HCT116 (cell line): ENCODE data around the gene TAT. TPM values are rescaled to one million over a fixed set of nuclear protein-coding genes. Genes with fewer than 3 reads are reported as not detected.

Source experiments
- ATAC-seq: fragments of 200-7000 bp; cut with Tn5 transposase; 2 replicates; pipeline ENCODE4 v1.9.1; 2020; ENCODE audit warnings: mild to moderate bottlenecking, moderate library complexity
- BruUV-seq: library from RNA; stranded (reverse); fragments of 400-500 nt; replicated peaks from 2 replicates; lab custom pipeline; 2021; lab: Mats Ljungman, UMichigan
- CTCF ChIA-PET: fragments of 300-600 bp; sonication (Branson Sonifier 250); formaldehyde crosslinking; loops from one replicate; lab custom pipeline; 2021; ENCODE audit warnings: antibody characterized with exemption; lab: Charles Lee
- POLR2A ChIA-PET: fragments of 300-600, 350-600 bp; sonication (Branson Sonifier 250); formaldehyde crosslinking; loops from one replicate; lab custom pipeline; 2021; ENCODE audit warnings: antibody characterized with exemption; lab: Charles Lee
- RAD21 ChIA-PET, 2 experiments: fragments of 300-600 bp; sonication (Branson Sonifier 250); formaldehyde crosslinking; loops; one replicate each; lab custom pipeline; 2023; ENCODE audit warnings: low total read pairs in 2 of 2; ENCODE audit not compliant: uncharacterized antibody in 2 of 2, unreplicated experiment in 2 of 2, low non-redundant PET in 1 of 2; lab: Charles Lee
- DNase-seq: peaks from one replicate; pipeline ENCODE4 v3.0.0-alpha.2; 2010; ENCODE audit warnings: low read depth, low spot score
- H2AFZ ChIP-seq: fragments of 200-600 bp; shearing (Covaris generic), sonication (generic); 2 replicates; pipeline ENCODE4 v1.6.1; 2017; ENCODE audit warnings: low read depth, mixed run types, mixed read lengths, antibody characterized with exemption, low read length; ENCODE audit not compliant: poor library complexity, severe bottlenecking
- H3K27ac ChIP-seq: 2 replicates; pipeline ENCODE4 v1.5.1; 2012; ENCODE audit warnings: low read depth, low read length
- H3K27me3 ChIP-seq: fragments of 200-600 bp; sonication (generic); 2 replicates; pipeline ENCODE4 v1.6.1; 2016; ENCODE audit warnings: mixed run types, low read length, mixed read lengths; ENCODE audit not compliant: insufficient read depth
- H3K36me3 ChIP-seq, 2 experiments: fragments of 200-500 bp in 1 of 2; fragments of 200-600 bp in 1 of 2; sonication (Bioruptor generic) in 1 of 2; sonication (generic) in 1 of 2; 2 replicates each; pipeline versions ENCODE4 v1.5.1 to v1.6.1; 2014 to 2016; ENCODE audit warnings: low read length in 2 of 2, inconsistent platforms in 1 of 2, mixed read lengths in 1 of 2, mixed run types in 1 of 2; ENCODE audit not compliant: insufficient read depth in 2 of 2, control insufficient read depth in 1 of 2
- H3K4me1 ChIP-seq, 2 experiments: fragments of 200-600 bp in 1 of 2; sonication (generic) in 1 of 2; 2 replicates each; pipeline versions ENCODE4 v1.5.1 to v1.6.1; 2012 to 2017; ENCODE audit warnings: low read length in 2 of 2, inconsistent platforms in 1 of 2, mild to moderate bottlenecking in 1 of 2, mixed read lengths in 1 of 2, mixed run types in 1 of 2, moderate library complexity in 1 of 2; ENCODE audit not compliant: insufficient read depth in 2 of 2, control insufficient read depth in 1 of 2
- H3K4me2 ChIP-seq: fragments of 200-600 bp; sonication (generic); 2 replicates; pipeline ENCODE4 v1.6.1; 2017; ENCODE audit warnings: mixed run types, low read length, mixed read lengths
- H3K4me3 ChIP-seq, 2 experiments: fragments of 200-600 bp in 1 of 2; sonication (generic) in 1 of 2; replicated peaks in 1 of 2; 2 replicates each; pipeline ENCODE4 v1.5.1; 2011 to 2016; ENCODE audit warnings: low read length in 2 of 2, control low read depth in 1 of 2, low read depth in 1 of 2, mild to moderate bottlenecking in 1 of 2, mixed read lengths in 1 of 2, mixed run types in 1 of 2
- H3K79me2 ChIP-seq: fragments of 200-600 bp; sonication (generic); 2 replicates; pipeline ENCODE4 v1.6.1; 2017; ENCODE audit warnings: mild to moderate bottlenecking, mixed run types, low read length, moderate library complexity, mixed read lengths; ENCODE audit not compliant: insufficient read depth
- H3K9ac ChIP-seq: fragments of 200-600 bp; sonication (generic); 2 replicates; pipeline ENCODE4 v1.6.1; 2016; ENCODE audit warnings: low read length, mixed read lengths
- H3K9me2 ChIP-seq: fragments of 200-600 bp; sonication (generic), shearing (Covaris generic); 2 replicates; pipeline ENCODE4 v1.6.1; 2017; ENCODE audit warnings: mixed run types, mild to moderate bottlenecking, moderate library complexity; ENCODE audit not compliant: insufficient read depth
- H3K9me3 ChIP-seq, 2 experiments: fragments of 200-500 bp in 1 of 2; fragments of 200-600 bp in 1 of 2; sonication (Bioruptor generic) in 1 of 2; sonication (generic) in 1 of 2; 2 replicates each; pipeline ENCODE4 v1.6.1; 2014 to 2017; ENCODE audit warnings: low read length in 2 of 2, mixed read lengths in 2 of 2, inconsistent platforms in 1 of 2, low read depth in 1 of 2, mild to moderate bottlenecking in 1 of 2, mixed run types in 1 of 2, moderate library complexity in 1 of 2; ENCODE audit not compliant: control insufficient read depth in 1 of 2, insufficient read depth in 1 of 2
- H4K20me1 ChIP-seq: fragments of 200-600 bp; sonication (generic), shearing (Covaris generic); 2 replicates; pipeline ENCODE4 v1.6.1; 2017; ENCODE audit warnings: mixed run types, mild to moderate bottlenecking, moderate library complexity; ENCODE audit not compliant: insufficient read depth
- CBX3 ChIP-seq: IDR thresholded peaks from 2 replicates; pipeline ENCODE4 v1.6.1; 2012; ENCODE audit warnings: low read depth
- CEBPB ChIP-seq: IDR thresholded peaks from 2 replicates; pipeline ENCODE4 v1.6.1; 2012; ENCODE audit warnings: low read depth
- EGR1 ChIP-seq: IDR thresholded peaks from 2 replicates; pipeline ENCODE4 v1.6.1; 2012; ENCODE audit warnings: low read depth
- EZH2 ChIP-seq: fragments of 200-600 bp; sonication (generic); IDR thresholded peaks from 2 replicates; pipeline ENCODE4 v1.6.1; 2017; ENCODE audit warnings: antibody characterized with exemption, mixed run types
- EZH2phosphoT487 ChIP-seq: fragments of 200-600 bp; IDR thresholded peaks from 2 replicates; pipeline ENCODE4 v1.6.1; 2018; ENCODE audit warnings: antibody characterized with exemption, borderline replicate concordance
- POLR2A ChIP-seq: IDR thresholded peaks from 2 replicates; pipeline ENCODE4 v1.7.0; 2011; ENCODE audit warnings: borderline replicate concordance; ENCODE audit not compliant: insufficient read depth, insufficient read length; ENCODE audit errors: extremely low read depth
- POLR2AphosphoS5 ChIP-seq: IDR thresholded peaks from 2 replicates; pipeline ENCODE4 v1.6.1; 2011; ENCODE audit warnings: mild to moderate bottlenecking, low read depth, low read length, moderate library complexity
- SIN3A ChIP-seq: IDR thresholded peaks from 2 replicates; pipeline ENCODE4 v1.6.1; 2012; ENCODE audit warnings: low read depth
- SP1 ChIP-seq: IDR thresholded peaks from 2 replicates; pipeline ENCODE4 v1.6.1; 2012; ENCODE audit warnings: low read depth
- SRF ChIP-seq: IDR thresholded peaks from 2 replicates; pipeline ENCODE4 v1.6.1; 2012; ENCODE audit warnings: low read depth
- TCF7L2 ChIP-seq: IDR thresholded peaks from 2 replicates; pipeline ENCODE4 v1.7.0; 2011; ENCODE audit warnings: borderline replicate concordance, inconsistent platforms; ENCODE audit not compliant: insufficient read depth, insufficient read length; ENCODE audit errors: extremely low read depth
- YY1 ChIP-seq: IDR thresholded peaks from 2 replicates; pipeline ENCODE4 v1.6.1; 2011; ENCODE audit warnings: low read length, low read depth, moderate library complexity, mild to moderate bottlenecking; ENCODE audit not compliant: insufficient replicate concordance; ENCODE audit errors: extremely low read depth
- ZFX ChIP-seq: fragments of 450-650 bp; IDR thresholded peaks from 2 replicates; pipeline ENCODE4 v1.6.1; 2017
- ZNF274 ChIP-seq: fragments of 200-500 bp; sonication (Bioruptor generic); IDR thresholded peaks from 2 replicates; pipeline ENCODE4 v1.6.1; 2014; ENCODE audit warnings: mild to moderate bottlenecking, low read depth, low read length, inconsistent platforms
- intact Hi-C: fragments of 100-400 bp; cut with micrococcal nuclease; formaldehyde crosslinking; loops from 2 replicates; pipeline ENCODE4 v1.10.0; 2022
- total RNA-seq: library from RNA; stranded (reverse); gene quantifications from one replicate; pipeline ENCODE4 v1.2.1, GENCODE V29; 2021; ENCODE audit not compliant: unreplicated experiment
- TF ChIP-seq, protein P1 (sequence below): IDR thresholded peaks from 2 replicates; pipeline ENCODE4 v1.6.1; 2012; ENCODE audit warnings: low read depth
- TF ChIP-seq, protein P2 (sequence below), 3 experiments: fragments of 200-600 bp in 1 of 3; sonication (generic) in 1 of 3; IDR thresholded peaks in 2 of 3; conservative IDR thresholded peaks in 1 of 3; 2 replicates each; pipeline ENCODE4 v1.5.1; 2012 to 2017; ENCODE audit warnings: low read depth in 2 of 3, low read length in 2 of 3, antibody characterized with exemption in 1 of 3, borderline replicate concordance in 1 of 3, control low read depth in 1 of 3, mild to moderate bottlenecking in 1 of 3, mixed read lengths in 1 of 3, mixed run types in 1 of 3, moderate library complexity in 1 of 3; ENCODE audit not compliant: insufficient read depth in 1 of 3
- TF ChIP-seq, protein P3 (sequence below): IDR thresholded peaks from 2 replicates; pipeline ENCODE4 v1.6.1; 2011; ENCODE audit warnings: mild to moderate bottlenecking, low read length, moderate library complexity; ENCODE audit not compliant: insufficient replicate concordance; ENCODE audit errors: extremely low read depth

TAT gene
- total RNA-seq, 1 experiment from 2014 or later: 0.91 TPM

DNA sequence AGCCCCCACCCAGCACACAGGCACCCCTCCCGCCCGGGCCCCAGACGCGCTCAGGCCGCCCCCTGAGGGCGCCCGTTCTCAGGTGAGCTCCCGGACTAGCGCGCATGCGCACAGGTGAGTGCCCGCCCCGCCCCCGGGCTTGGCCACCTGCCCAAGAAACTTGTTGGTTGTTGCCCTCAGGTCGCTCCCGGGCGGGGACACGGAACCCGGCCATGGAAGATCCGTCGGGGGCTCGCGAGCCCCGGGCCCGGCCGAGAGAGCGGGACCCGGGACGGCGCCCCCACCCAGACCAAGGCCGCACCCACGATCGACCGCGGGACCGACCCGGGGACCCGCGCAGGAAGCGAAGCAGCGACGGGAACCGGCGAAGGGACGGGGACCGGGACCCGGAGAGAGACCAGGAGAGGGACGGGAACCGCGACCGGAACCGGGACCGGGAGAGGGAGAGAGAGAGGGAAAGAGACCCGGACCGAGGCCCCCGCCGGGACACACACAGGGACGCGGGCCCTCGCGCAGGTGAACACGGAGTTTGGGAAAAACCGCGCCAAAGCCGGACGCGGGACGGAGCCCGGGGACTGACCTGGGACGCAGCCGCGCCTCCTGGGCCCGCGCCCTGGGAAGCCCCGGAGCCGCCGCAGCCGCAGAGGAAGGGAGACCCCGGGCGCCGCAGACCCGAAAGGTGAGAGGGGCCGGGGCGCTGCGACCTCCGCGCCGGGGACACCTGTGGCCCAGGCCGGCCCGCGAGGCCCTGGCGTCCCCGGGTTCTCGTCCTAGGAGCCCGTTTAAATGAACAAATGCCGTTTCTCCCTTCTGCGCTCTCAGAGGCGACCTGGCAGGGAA is 49.3 kb upstream of the TAT start, which contains the start of gene MARVELD3:
Gene MARVELD3, plus strand, starts transcription at position 167 of the 840 bp plus-strand sequence. Its CDS starts 46 bp downstream, at position 213.
- intact Hi-C loops: no loop called here
- Histone ChIP-seq H4K20me1 (no peaks in the 10 kb centered on the region), H3K9me2 (no peaks in the 10 kb centered on the region), H3K4me1 (peaks cover 7 to 12% of the 10 kb centered on the region in 2 experiments; a peak in 3 of 4 replicates), H3K27me3 (no peaks in the 10 kb centered on the region), H3K4me3 (peak within 1 kb of the TSS; percentile 84 to 95), H3K9me3 (no peaks in the 10 kb centered on the region), H2AFZ (peak within 1 kb of the TSS; percentile 74), H3K4me2 (peak within 1 kb of the TSS; percentile 89), H3K27ac (peak within 1 kb of the TSS; percentile 80), H3K36me3 (peaks cover 13 to 17% of the 10 kb centered on the region in 2 experiments; a peak in 3 of 4 replicates), H3K79me2 (peaks cover 30% of the 10 kb centered on the region), H3K9ac (peak within 1 kb of the TSS; percentile 97)
- BruUV-seq: no TSS peak
- ChIA-PET RAD21 (interaction anchor here in 1 of 2 experiments (0.9 kb wide), 1 partner anchor 15 kb away, joined by 4 read pairs; no protein-coding TSS in a partner anchor), CTCF (interaction anchor here (0.6 to 1.0 kb wide), 7 partner anchors 13 to 312 kb away, joined by 3 to 14 read pairs (median 4); no protein-coding TSS in a partner anchor), POLR2A (interaction anchor here (1.0 kb wide), 2 partner anchors 11 to 15 kb away, joined by 4 to 11 read pairs; no protein-coding TSS in a partner anchor)
- DNase-seq (peak; percentile 76), ATAC-seq (peak; percentile 70)
- TF ChIP-seq EGR1 (peak; percentile 85), CEBPB (no peak), ZNF274 (no peak), EZH2 (no peak), SP1 (no peak), SIN3A (peak; percentile 44; the same call in 1 of the 2 replicates), SRF (no peak), ZFX (peak; percentile 90), EZH2phosphoT487 (no peak), YY1 (no peak), TCF7L2 (no peak), CBX3 (no peak), POLR2AphosphoS5 (peak; percentile 88), POLR2A (no peak)
- TF ChIP-seq, protein P1, sequence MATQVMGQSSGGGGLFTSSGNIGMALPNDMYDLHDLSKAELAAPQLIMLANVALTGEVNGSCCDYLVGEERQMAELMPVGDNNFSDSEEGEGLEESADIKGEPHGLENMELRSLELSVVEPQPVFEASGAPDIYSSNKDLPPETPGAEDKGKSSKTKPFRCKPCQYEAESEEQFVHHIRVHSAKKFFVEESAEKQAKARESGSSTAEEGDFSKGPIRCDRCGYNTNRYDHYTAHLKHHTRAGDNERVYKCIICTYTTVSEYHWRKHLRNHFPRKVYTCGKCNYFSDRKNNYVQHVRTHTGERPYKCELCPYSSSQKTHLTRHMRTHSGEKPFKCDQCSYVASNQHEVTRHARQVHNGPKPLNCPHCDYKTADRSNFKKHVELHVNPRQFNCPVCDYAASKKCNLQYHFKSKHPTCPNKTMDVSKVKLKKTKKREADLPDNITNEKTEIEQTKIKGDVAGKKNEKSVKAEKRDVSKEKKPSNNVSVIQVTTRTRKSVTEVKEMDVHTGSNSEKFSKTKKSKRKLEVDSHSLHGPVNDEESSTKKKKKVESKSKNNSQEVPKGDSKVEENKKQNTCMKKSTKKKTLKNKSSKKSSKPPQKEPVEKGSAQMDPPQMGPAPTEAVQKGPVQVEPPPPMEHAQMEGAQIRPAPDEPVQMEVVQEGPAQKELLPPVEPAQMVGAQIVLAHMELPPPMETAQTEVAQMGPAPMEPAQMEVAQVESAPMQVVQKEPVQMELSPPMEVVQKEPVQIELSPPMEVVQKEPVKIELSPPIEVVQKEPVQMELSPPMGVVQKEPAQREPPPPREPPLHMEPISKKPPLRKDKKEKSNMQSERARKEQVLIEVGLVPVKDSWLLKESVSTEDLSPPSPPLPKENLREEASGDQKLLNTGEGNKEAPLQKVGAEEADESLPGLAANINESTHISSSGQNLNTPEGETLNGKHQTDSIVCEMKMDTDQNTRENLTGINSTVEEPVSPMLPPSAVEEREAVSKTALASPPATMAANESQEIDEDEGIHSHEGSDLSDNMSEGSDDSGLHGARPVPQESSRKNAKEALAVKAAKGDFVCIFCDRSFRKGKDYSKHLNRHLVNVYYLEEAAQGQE: no peak
- TF ChIP-seq, protein P2, sequence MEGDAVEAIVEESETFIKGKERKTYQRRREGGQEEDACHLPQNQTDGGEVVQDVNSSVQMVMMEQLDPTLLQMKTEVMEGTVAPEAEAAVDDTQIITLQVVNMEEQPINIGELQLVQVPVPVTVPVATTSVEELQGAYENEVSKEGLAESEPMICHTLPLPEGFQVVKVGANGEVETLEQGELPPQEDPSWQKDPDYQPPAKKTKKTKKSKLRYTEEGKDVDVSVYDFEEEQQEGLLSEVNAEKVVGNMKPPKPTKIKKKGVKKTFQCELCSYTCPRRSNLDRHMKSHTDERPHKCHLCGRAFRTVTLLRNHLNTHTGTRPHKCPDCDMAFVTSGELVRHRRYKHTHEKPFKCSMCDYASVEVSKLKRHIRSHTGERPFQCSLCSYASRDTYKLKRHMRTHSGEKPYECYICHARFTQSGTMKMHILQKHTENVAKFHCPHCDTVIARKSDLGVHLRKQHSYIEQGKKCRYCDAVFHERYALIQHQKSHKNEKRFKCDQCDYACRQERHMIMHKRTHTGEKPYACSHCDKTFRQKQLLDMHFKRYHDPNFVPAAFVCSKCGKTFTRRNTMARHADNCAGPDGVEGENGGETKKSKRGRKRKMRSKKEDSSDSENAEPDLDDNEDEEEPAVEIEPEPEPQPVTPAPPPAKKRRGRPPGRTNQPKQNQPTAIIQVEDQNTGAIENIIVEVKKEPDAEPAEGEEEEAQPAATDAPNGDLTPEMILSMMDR (IDR thresholded peaks at IDR 0.05 in 2 of 3, conservative IDR thresholded peaks at IDR 0.05 in 1 of 3; ENCODE audit: borderline replicate concordance in 1 of 3, insufficient read depth in 1 of 3, low read depth in 2 of 3, low read length in 2 of 3): peak; percentile 11 to 22 (median 18); a peak in 2 of 6 replicates
- TF ChIP-seq, protein P3, sequence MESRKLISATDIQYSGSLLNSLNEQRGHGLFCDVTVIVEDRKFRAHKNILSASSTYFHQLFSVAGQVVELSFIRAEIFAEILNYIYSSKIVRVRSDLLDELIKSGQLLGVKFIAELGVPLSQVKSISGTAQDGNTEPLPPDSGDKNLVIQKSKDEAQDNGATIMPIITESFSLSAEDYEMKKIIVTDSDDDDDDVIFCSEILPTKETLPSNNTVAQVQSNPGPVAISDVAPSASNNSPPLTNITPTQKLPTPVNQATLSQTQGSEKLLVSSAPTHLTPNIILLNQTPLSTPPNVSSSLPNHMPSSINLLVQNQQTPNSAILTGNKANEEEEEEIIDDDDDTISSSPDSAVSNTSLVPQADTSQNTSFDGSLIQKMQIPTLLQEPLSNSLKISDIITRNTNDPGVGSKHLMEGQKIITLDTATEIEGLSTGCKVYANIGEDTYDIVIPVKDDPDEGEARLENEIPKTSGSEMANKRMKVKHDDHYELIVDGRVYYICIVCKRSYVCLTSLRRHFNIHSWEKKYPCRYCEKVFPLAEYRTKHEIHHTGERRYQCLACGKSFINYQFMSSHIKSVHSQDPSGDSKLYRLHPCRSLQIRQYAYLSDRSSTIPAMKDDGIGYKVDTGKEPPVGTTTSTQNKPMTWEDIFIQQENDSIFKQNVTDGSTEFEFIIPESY: no peak
